Neural progenitor cell (in vitro differentiated cells): ENCODE measurements around the gene MEN1. TPM values are rescaled to one million over a fixed set of nuclear protein-coding genes. Genes with fewer than 3 reads are reported as not detected.

Source experiments
- DNase-seq: peaks from one replicate; pipeline ENCODE4 v3.0.0-alpha.2; 2016; ENCODE audit warnings: low spot score
- H2AFZ ChIP-seq: fragments of 200-600 bp; sonication (generic); replicated peaks from 2 replicates; pipeline ENCODE4 v1.6.1; 2016; ENCODE audit warnings: antibody characterized with exemption
- H3F3A ChIP-seq: fragments of 200-600 bp; sonication (generic); 2 replicates; pipeline ENCODE4 v1.6.1; 2016; ENCODE audit warnings: antibody characterized with exemption, low read depth
- H3K27ac ChIP-seq: fragments of 200-600 bp; sonication (generic); 2 replicates; pipeline ENCODE4 v1.5.1; 2016; ENCODE audit warnings: mild to moderate bottlenecking
- H3K27me3 ChIP-seq: fragments of 200-600 bp; sonication (generic); 2 replicates; pipeline ENCODE4 v1.6.1; 2016; ENCODE audit warnings: mild to moderate bottlenecking, moderate library complexity
- H3K36me3 ChIP-seq: fragments of 200-600 bp; sonication (generic); 2 replicates; pipeline ENCODE4 v1.5.1; 2016
- H3K4me1 ChIP-seq: fragments of 200-600 bp; sonication (generic); 2 replicates; pipeline ENCODE4 v1.6.1; 2016; ENCODE audit warnings: mixed run types
- H3K4me2 ChIP-seq: fragments of 200-600 bp; sonication (generic); 2 replicates; pipeline ENCODE4 v1.6.1; 2016
- H3K4me3 ChIP-seq: fragments of 200-600 bp; sonication (generic); 2 replicates; pipeline ENCODE4 v1.5.1; 2016
- H3K79me2 ChIP-seq: fragments of 200-600 bp; sonication (generic); 2 replicates; pipeline ENCODE4 v1.6.1; 2016; ENCODE audit warnings: low read depth
- H3K9ac ChIP-seq: fragments of 200-600 bp; sonication (generic); 2 replicates; pipeline ENCODE4 v1.6.1; 2016
- H3K9me3 ChIP-seq: fragments of 200-600 bp; sonication (generic); 2 replicates; pipeline ENCODE4 v1.5.1; 2016; ENCODE audit warnings: low read depth
- H4K20me1 ChIP-seq: fragments of 200-600 bp; sonication (generic); 2 replicates; pipeline ENCODE4 v1.6.1; 2016; ENCODE audit warnings: low read depth
- H3K27ac Mint-ChIP-seq: 3 replicates; pipeline ENCODE4 v1.8.0; 2021; ENCODE audit warnings: mixed read lengths
- H3K27me3 Mint-ChIP-seq: 2 replicates; pipeline ENCODE4 v1.8.0; 2022; ENCODE audit warnings: low read depth, mild to moderate bottlenecking, inconsistent platforms, moderate library complexity, mixed read lengths; ENCODE audit not compliant: insufficient read depth
- H3K36me3 Mint-ChIP-seq: 3 replicates; pipeline ENCODE4 v1.8.0; 2021; ENCODE audit warnings: mixed read lengths
- H3K4me1 Mint-ChIP-seq: 3 replicates; pipeline ENCODE4 v1.8.0; 2021; ENCODE audit warnings: mixed read lengths
- H3K4me3 Mint-ChIP-seq: 3 replicates; pipeline ENCODE4 v1.8.0; 2021; ENCODE audit warnings: mild to moderate bottlenecking, moderate library complexity, mixed read lengths
- H3K9me3 Mint-ChIP-seq: 3 replicates; pipeline ENCODE4 v1.8.0; 2020; ENCODE audit warnings: mixed read lengths
- CTCF ChIP-seq: fragments of 200-600 bp; sonication (generic); IDR thresholded peaks from 2 replicates; pipeline ENCODE4 v1.5.1; 2017; ENCODE audit warnings: antibody characterized with exemption, mild to moderate bottlenecking
- EZH2 ChIP-seq: fragments of 200-600 bp; sonication (generic); IDR thresholded peaks from 2 replicates; pipeline ENCODE4 v1.6.1; 2017; ENCODE audit warnings: antibody characterized with exemption, mild to moderate bottlenecking, moderate library complexity
- EZH2phosphoT487 ChIP-seq: fragments of 200-600 bp; sonication (generic); IDR thresholded peaks from 2 replicates; pipeline ENCODE4 v1.6.1; 2017; ENCODE audit warnings: antibody characterized with exemption
- total RNA-seq: library from RNA; depleted of rRNA; stranded (reverse); fragments of >200 nt; gene quantifications from 2 replicates; pipeline ENCODE4 v1.2.3, GENCODE V29; 2015; ENCODE audit warnings: low replicate concordance

MEN1 gene
- total RNA-seq, 1 donor from 2014 or later, result 11.4 TPM

- H3K27me3 Mint-ChIP-seq, result peaks cover 7% of the 10 kb centered on the region
- no peaks in the 10 kb centered on the region for H3K36me3 Mint-ChIP-seq
Measured at GRCh38 chr11:64813826-64814225, 3.5 kb upstream of the MEN1 start.

GRCh38 chr11:64810891-64811272 is 531 bp upstream of the MEN1 start:
- Mint-ChIP-seq H3K4me3 (peak overlapping the region; percentile 95), H3K4me1 (peaks cover 16% of the 10 kb centered on the region), H3K27me3 (peaks cover 8% of the 10 kb centered on the region), H3K27ac (no peak overlapping the region), H3K36me3 (peaks cover 11% of the 10 kb centered on the region), H3K9me3 (no peaks in the 10 kb centered on the region)
- H3K4me3 ChIP-seq, result peak overlapping the region; percentile 98
- no peaks in the 10 kb centered on the region for H3K36me3 ChIP-seq
- no peaks in the 10 kb centered on the region for H3K9me3 ChIP-seq
- peak; percentile 57 for DNase-seq
- TF ChIP-seq EZH2phosphoT487 (no peak), CTCF (no peak), EZH2 (no peak)
- peaks cover 15% of the 10 kb centered on the region for H3K79me2 ChIP-seq
- H3K27me3 ChIP-seq, result no peaks in the 10 kb centered on the region
- peaks cover 15% of the 10 kb centered on the region for H4K20me1 ChIP-seq
- H3K4me2 ChIP-seq, result peak overlapping the region; percentile 70
- H3K9ac ChIP-seq, result no peak overlapping the region
- H3K4me1 ChIP-seq, result peaks cover 4% of the 10 kb centered on the region
- no peak overlapping the region for H3K27ac ChIP-seq
- H2AFZ ChIP-seq, result peak overlapping the region; percentile 74
- peaks cover 7% of the 10 kb centered on the region for H3F3A ChIP-seq

More at GRCh38 chr11:64813826-64814225, 3.5 kb upstream of the MEN1 start:
- Histone ChIP-seq H3K4me3 (no peak overlapping the region), H3K36me3 (no peaks in the 10 kb centered on the region), H3K4me1 (peaks cover 4% of the 10 kb centered on the region), H3K4me2 (no peak overlapping the region), H3K27me3 (no peaks in the 10 kb centered on the region), H3K9me3 (no peaks in the 10 kb centered on the region), H3K27ac (no peak overlapping the region), H3F3A (peaks cover 7% of the 10 kb centered on the region), H3K79me2 (peaks cover 8% of the 10 kb centered on the region), H2AFZ (no peak overlapping the region), H3K9ac (no peak overlapping the region), H4K20me1 (peaks cover 9% of the 10 kb centered on the region)
- Mint-ChIP-seq H3K27ac (no peak overlapping the region), H3K4me3 (no peak overlapping the region), H3K9me3 (no peaks in the 10 kb centered on the region), H3K4me1 (peaks cover 12% of the 10 kb centered on the region)
- no peak for DNase-seq
- TF ChIP-seq EZH2 (no peak), EZH2phosphoT487 (no peak), CTCF (no peak)

GRCh38 chr11:64809781-64810241 is 540 bp downstream of the MEN1 start:
- H3K27ac ChIP-seq, result no peak overlapping the region
- no peaks in the 10 kb centered on the region for H3K9me3 ChIP-seq
- TF ChIP-seq EZH2phosphoT487 (no peak), CTCF (no peak), EZH2 (no peak)
- Mint-ChIP-seq H3K27me3 (peaks cover 10% of the 10 kb centered on the region), H3K27ac (no peak overlapping the region), H3K4me1 (peaks cover 16% of the 10 kb centered on the region), H3K9me3 (no peaks in the 10 kb centered on the region), H3K4me3 (peak overlapping the region; percentile 95), H3K36me3 (peaks cover 15% of the 10 kb centered on the region)
- H3F3A ChIP-seq, result peaks cover 7% of the 10 kb centered on the region
- peaks cover 15% of the 10 kb centered on the region for H4K20me1 ChIP-seq
- peak overlapping the region; percentile 93 for H3K4me2 ChIP-seq
- peaks cover 15% of the 10 kb centered on the region for H3K79me2 ChIP-seq
- peak overlapping the region; percentile 98 for H3K4me3 ChIP-seq
- DNase-seq, result peak; percentile 71
- peak overlapping the region; percentile 69 for H3K9ac ChIP-seq
- H3K27me3 ChIP-seq, result no peaks in the 10 kb centered on the region
- no peaks in the 10 kb centered on the region for H3K36me3 ChIP-seq
- peak overlapping the region; percentile 92 for H2AFZ ChIP-seq
- peaks cover 4% of the 10 kb centered on the region for H3K4me1 ChIP-seq
